ENCODE data around the gene WDR33. TPM values are rescaled to one million over a fixed set of nuclear protein-coding genes. Genes with fewer than 3 reads are reported as not detected.

Gene WDR33
- total and polyA plus RNA-seq, 2 donors (not counting 3 experiments of a cell fraction or from before 2014, with no cell fraction given), result 16.4 to 52.5 TPM

DNA sequence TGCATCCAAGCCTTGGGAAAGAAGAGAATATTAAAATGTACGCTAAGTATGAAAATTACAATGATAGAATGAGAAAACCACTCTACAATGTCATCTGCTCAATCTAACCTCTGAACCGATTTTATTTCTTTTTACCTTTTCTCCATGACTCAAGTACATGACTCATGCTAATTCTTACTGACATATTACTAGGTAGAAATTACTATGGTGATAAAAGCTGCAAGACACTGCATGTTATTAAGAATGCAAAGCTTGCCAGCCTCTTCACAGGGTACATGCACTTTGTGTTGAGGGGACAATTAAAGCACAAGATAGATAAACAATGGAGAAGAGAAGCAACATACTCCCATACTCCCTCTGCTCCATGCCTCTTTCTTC, 89.0 kb downstream of the WDR33 start:
- TF ChIP-seq FOS (IDR thresholded peaks at IDR 0.05; ENCODE audit: borderline replicate concordance, insufficient read depth, low read length), result peak; percentile 41
- TF ChIP-seq, protein P1, sequence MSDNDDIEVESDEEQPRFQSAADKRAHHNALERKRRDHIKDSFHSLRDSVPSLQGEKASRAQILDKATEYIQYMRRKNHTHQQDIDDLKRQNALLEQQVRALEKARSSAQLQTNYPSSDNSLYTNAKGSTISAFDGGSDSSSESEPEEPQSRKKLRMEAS (IDR thresholded peaks at IDR 0.05; ENCODE audit: insufficient read depth, insufficient read length), result no peak
- FAIRE-seq, result no peak
- Histone ChIP-seq H3K27ac (ENCODE audit: insufficient read depth, low read depth, low read length) (no peak overlapping the region), H3K36me3 (ENCODE audit: control insufficient read depth in 2 of 2, extremely low read depth in 1 of 2, insufficient read depth in 2 of 2, low read length in 2 of 2) (peaks cover 14 to 25% of the 10 kb centered on the region in 2 experiments), H3K4me1 (ENCODE audit: control insufficient read depth, extremely low read depth, insufficient read depth, low read length) (no peaks in the 10 kb centered on the region), H4K20me1 (replicated peaks; ENCODE audit: control insufficient read depth, extremely low read depth, insufficient read depth, low read length) (no peaks in the 10 kb centered on the region), H3K4me3 (replicated peaks in 1 of 3; ENCODE audit: insufficient read depth in 1 of 3, low read depth in 1 of 3, low read length in 3 of 3) (no peak overlapping the region), H2AFZ (ENCODE audit: low read depth, low read length) (no peak overlapping the region), H3K9me3 (replicated peaks; ENCODE audit: control insufficient read depth, insufficient read depth, low read length) (no peaks in the 10 kb centered on the region), H3K27me3 (ENCODE audit: control insufficient read depth in 2 of 2, insufficient read depth in 2 of 2, low read length in 2 of 2) (no peaks in the 10 kb centered on the region), H3K79me2 (ENCODE audit: control insufficient read depth, insufficient read depth, low read length) (no peaks in the 10 kb centered on the region), H3K9me1 (replicated peaks; ENCODE audit: control insufficient read depth, extremely low read depth, insufficient read depth, low read length) (no peaks in the 10 kb centered on the region), H3K9ac (replicated peaks; ENCODE audit: extremely low read depth, insufficient read depth, low read length) (no peak overlapping the region), H3K4me2 (ENCODE audit: insufficient read depth, low read length) (no peak overlapping the region)
- DNase-seq (ENCODE audit: low read depth, low spot score), result no peak
- dilution Hi-C loops (cut with MboI; ENCODE audit: extremely low pct_ligation_motif_present, low sequenced_read_pairs) (no loop called here), intact Hi-C loops (cut with micrococcal nuclease) (no loop called here)
- ChIA-PET POLR2A (no interaction called here), CTCF (no interaction called here)
- BruUV-seq (replicated peaks), result no TSS peak

DNA sequence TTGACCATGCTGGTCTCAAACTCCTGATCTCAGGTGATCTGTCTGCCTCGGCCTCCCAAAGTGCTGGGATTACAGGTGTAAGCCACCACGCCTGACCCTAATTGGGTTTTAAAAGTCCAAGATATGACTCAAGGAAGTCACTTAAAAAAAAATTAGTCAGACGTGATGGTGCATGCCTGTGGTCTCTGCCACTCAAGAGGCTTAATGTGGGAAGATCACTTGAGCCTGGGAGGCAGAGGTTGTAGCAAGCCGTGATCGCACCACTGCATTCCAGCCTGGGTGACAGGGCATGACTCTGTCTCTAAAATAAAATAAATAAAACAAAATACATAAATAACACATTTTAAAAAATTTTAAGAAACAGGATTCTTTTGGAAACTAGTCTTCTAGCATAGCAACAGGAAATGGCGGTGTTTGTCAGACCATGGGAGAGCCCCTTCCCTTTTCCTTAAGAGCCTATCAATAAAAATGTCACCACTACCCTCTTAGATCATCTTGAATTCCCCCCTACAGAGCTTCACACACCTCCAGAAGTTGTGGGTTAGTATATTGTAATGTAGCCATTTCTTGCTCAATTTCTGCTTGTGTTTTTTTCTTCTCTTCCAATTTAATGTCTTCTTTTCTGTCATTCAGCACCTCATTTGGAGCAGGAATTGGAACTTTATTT, 89.5 kb downstream of the WDR33 start:
- DNase-seq (ENCODE audit: low read depth, low spot score) (no peak), FAIRE-seq (no peak)
- H3K9ac ChIP-seq (replicated peaks; ENCODE audit: extremely low read depth, insufficient read depth, low read length), result no peak overlapping the region
- BruUV-seq (replicated peaks), result no TSS peak
- H3K79me2 ChIP-seq (ENCODE audit: control insufficient read depth, insufficient read depth, low read length), result no peaks in the 10 kb centered on the region
- H3K27me3 ChIP-seq (ENCODE audit: control insufficient read depth in 2 of 2, insufficient read depth in 2 of 2, low read length in 2 of 2), result no peaks in the 10 kb centered on the region
- H3K27ac ChIP-seq (ENCODE audit: insufficient read depth, low read depth, low read length), result no peak overlapping the region
- H3K9me1 ChIP-seq (replicated peaks; ENCODE audit: control insufficient read depth, extremely low read depth, insufficient read depth, low read length), result no peaks in the 10 kb centered on the region
- H2AFZ ChIP-seq (ENCODE audit: low read depth, low read length), result no peak overlapping the region
- ChIA-PET POLR2A (no interaction called here), CTCF (no interaction called here)
- H3K4me2 ChIP-seq (ENCODE audit: insufficient read depth, low read length), result no peak overlapping the region
- no peak overlapping the region for H3K4me3 ChIP-seq (replicated peaks in 1 of 3; ENCODE audit: insufficient read depth in 1 of 3, low read depth in 1 of 3, low read length in 3 of 3)
- dilution Hi-C loops (cut with MboI; ENCODE audit: extremely low pct_ligation_motif_present, low sequenced_read_pairs), result no loop called here
- TF ChIP-seq, protein P2, sequence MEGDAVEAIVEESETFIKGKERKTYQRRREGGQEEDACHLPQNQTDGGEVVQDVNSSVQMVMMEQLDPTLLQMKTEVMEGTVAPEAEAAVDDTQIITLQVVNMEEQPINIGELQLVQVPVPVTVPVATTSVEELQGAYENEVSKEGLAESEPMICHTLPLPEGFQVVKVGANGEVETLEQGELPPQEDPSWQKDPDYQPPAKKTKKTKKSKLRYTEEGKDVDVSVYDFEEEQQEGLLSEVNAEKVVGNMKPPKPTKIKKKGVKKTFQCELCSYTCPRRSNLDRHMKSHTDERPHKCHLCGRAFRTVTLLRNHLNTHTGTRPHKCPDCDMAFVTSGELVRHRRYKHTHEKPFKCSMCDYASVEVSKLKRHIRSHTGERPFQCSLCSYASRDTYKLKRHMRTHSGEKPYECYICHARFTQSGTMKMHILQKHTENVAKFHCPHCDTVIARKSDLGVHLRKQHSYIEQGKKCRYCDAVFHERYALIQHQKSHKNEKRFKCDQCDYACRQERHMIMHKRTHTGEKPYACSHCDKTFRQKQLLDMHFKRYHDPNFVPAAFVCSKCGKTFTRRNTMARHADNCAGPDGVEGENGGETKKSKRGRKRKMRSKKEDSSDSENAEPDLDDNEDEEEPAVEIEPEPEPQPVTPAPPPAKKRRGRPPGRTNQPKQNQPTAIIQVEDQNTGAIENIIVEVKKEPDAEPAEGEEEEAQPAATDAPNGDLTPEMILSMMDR (IDR thresholded peaks at IDR 0.05; ENCODE audit: extremely low read depth in 1 of 2, insufficient read depth in 1 of 2, low read depth in 1 of 2, low read length in 2 of 2), result no peak
- no peak for TF ChIP-seq GATA2 (IDR thresholded peaks at IDR 0.05; ENCODE audit: insufficient read depth, insufficient read length, low read depth, low read length)
- no peak for TF ChIP-seq FOS (IDR thresholded peaks at IDR 0.05; ENCODE audit: borderline replicate concordance, insufficient read depth, low read length)
- TF ChIP-seq EZH2 (IDR thresholded peaks at IDR 0.05; ENCODE audit: borderline replicate concordance, low read depth, low read length, severe bottlenecking), result no peak
- TF ChIP-seq, protein P1 (IDR thresholded peaks at IDR 0.05; ENCODE audit: insufficient read depth, insufficient read length), result no peak
- no peak for TF ChIP-seq JUN (IDR thresholded peaks at IDR 0.05; ENCODE audit: borderline replicate concordance, insufficient read depth, insufficient read length, low read depth)
- no peak for TF ChIP-seq POLR2AphosphoS5 (IDR thresholded peaks at IDR 0.05; ENCODE audit: insufficient read depth, low read depth, low read length)
- TF ChIP-seq POLR2A (IDR thresholded peaks at IDR 0.05; ENCODE audit: low read depth, low read length), result no peak
- no peak for TF ChIP-seq MYC (IDR thresholded peaks at IDR 0.05; ENCODE audit: low read depth, low read length)
- peaks cover 16 to 25% of the 10 kb centered on the region in 2 experiments for H3K36me3 ChIP-seq (ENCODE audit: control insufficient read depth in 2 of 2, extremely low read depth in 1 of 2, insufficient read depth in 2 of 2, low read length in 2 of 2)
- H4K20me1 ChIP-seq (replicated peaks; ENCODE audit: control insufficient read depth, extremely low read depth, insufficient read depth, low read length), result no peaks in the 10 kb centered on the region
- H3K4me1 ChIP-seq (ENCODE audit: control insufficient read depth, extremely low read depth, insufficient read depth, low read length), result no peaks in the 10 kb centered on the region
- intact Hi-C loops (cut with micrococcal nuclease), result no loop called here
- H3K9me3 ChIP-seq (replicated peaks; ENCODE audit: control insufficient read depth, insufficient read depth, low read length), result no peaks in the 10 kb centered on the region

All from endothelial cell of umbilical vein (primary cell).